ENCODE results near the gene SP2. TPM values are rescaled to one million over a fixed set of nuclear protein-coding genes. Genes with fewer than 3 reads are reported as not detected.

Gene SP2
- total RNA-seq, 1 experiment from 2014 or later, result 25.6 TPM

- no peaks in the 10 kb centered on the region for H3K27me3 ChIP-seq (ENCODE audit: control insufficient read depth, insufficient read depth, low read length)
- TF ChIP-seq POLR2AphosphoS5 (IDR thresholded peaks at IDR 0.05; ENCODE audit: low read depth, low read length), result no peak
- no peak for TF ChIP-seq TCF7L2 (IDR thresholded peaks at IDR 0.05; ENCODE audit: low read depth, low read length)
- no peak for TF ChIP-seq REST (IDR thresholded peaks at IDR 0.05; ENCODE audit: insufficient read depth in 1 of 2, low read depth in 2 of 2, low read length in 1 of 2)
- TF ChIP-seq SIN3A (IDR thresholded peaks at IDR 0.05; ENCODE audit: borderline replicate concordance, insufficient read depth, low read depth, low read length), result no peak
- no peak for TF ChIP-seq CTCF (IDR thresholded peaks at IDR 0.05)
- DNase-seq (ENCODE audit: low read depth, low spot score) (no peak), ATAC-seq (no peak)
- intact Hi-C loops (cut with micrococcal nuclease; ENCODE audit: unreplicated experiment), result no loop called here
- H3K4me1 ChIP-seq (ENCODE audit: control insufficient read depth, insufficient read depth, low read length), result peaks cover 15% of the 10 kb centered on the region
- no TSS peak for BruUV-seq (replicated peaks)
- no peak overlapping the region for H3K27ac ChIP-seq (ENCODE audit: low read length)
- no peaks in the 10 kb centered on the region for H3K9me3 ChIP-seq (ENCODE audit: control insufficient read depth, insufficient read depth, low read depth, low read length)
- in situ Hi-C loops (cut with HindIII; ENCODE audit: low pct_unique_long_range_greater_than_20kb, low sequenced_read_pairs), result no loop called here
- ChIA-PET CTCF (interaction anchor here (2.6 to 3.2 kb wide), 2 partner anchors 20 to 68 kb away, joined by 21 to 22 read pairs; partner anchors contain the start of gene CDK5RAP3), POLR2A (interaction anchor here (0.6 to 1.6 kb wide), 4 partner anchors 9 to 65 kb away, joined by 3 to 11 read pairs (median 8); partner anchors contain the start of genes CDK5RAP3 and PNPO)
- H3K36me3 ChIP-seq (ENCODE audit: control insufficient read depth, insufficient read depth, low read length), result no peaks in the 10 kb centered on the region
- no peak overlapping the region for H3K4me3 ChIP-seq (ENCODE audit: low read depth in 2 of 2, low read length in 2 of 2)
Measured at GRCh38 chr17:47950448-47950847, 54.4 kb downstream of the SP2 start.

- ATAC-seq (no peak), DNase-seq (ENCODE audit: low read depth, low spot score) (no peak)
- no peak for TF ChIP-seq REST (IDR thresholded peaks at IDR 0.05; ENCODE audit: insufficient read depth in 1 of 2, low read depth in 2 of 2, low read length in 1 of 2)
- no peak for TF ChIP-seq SIN3A (IDR thresholded peaks at IDR 0.05; ENCODE audit: borderline replicate concordance, insufficient read depth, low read depth, low read length)
- in situ Hi-C loops (cut with HindIII; ENCODE audit: low pct_unique_long_range_greater_than_20kb, low sequenced_read_pairs), result no loop called here
- no peaks in the 10 kb centered on the region for H3K36me3 ChIP-seq (ENCODE audit: control insufficient read depth, insufficient read depth, low read length)
- H3K27me3 ChIP-seq (ENCODE audit: control insufficient read depth, insufficient read depth, low read length), result no peaks in the 10 kb centered on the region
- ChIA-PET CTCF (interaction anchor here (0.5 to 2.8 kb wide), 3 partner anchors 11 to 52 kb away, joined by 3 to 9 read pairs (median 3); partner anchors contain the start of genes CDK5RAP3 and PNPO), POLR2A (no interaction called here)
- intact Hi-C loops (cut with micrococcal nuclease; ENCODE audit: unreplicated experiment), result no loop called here
- H3K4me3 ChIP-seq (ENCODE audit: low read depth in 2 of 2, low read length in 2 of 2), result no peak overlapping the region
- no peak overlapping the region for H3K27ac ChIP-seq (ENCODE audit: low read length)
- no TSS peak for BruUV-seq (replicated peaks)
- no peaks in the 10 kb centered on the region for H3K9me3 ChIP-seq (ENCODE audit: control insufficient read depth, insufficient read depth, low read depth, low read length)
- peaks cover 24% of the 10 kb centered on the region for H3K4me1 ChIP-seq (ENCODE audit: control insufficient read depth, insufficient read depth, low read length)
Measured at GRCh38 chr17:47952171-47953021, 56.4 kb downstream of the SP2 start.
